HEK293 (cell line): Measurements from ENCODE around the gene TCOF1.

ENCODE experiments used
- CTCF ChIP-seq: fragments of 450-650 bp; formaldehyde crosslinking; IDR thresholded peaks from 2 replicates; pipeline ENCODE4 v1.5.1; 2016; ENCODE audit warnings: missing biosample characterization, missing genetic modification characterization
- HOXC10 ChIP-seq: sonication (generic); formaldehyde crosslinking; IDR thresholded peaks from 2 replicates; pipeline ENCODE4 v1.8.1; 2023; ENCODE audit warnings: mild to moderate bottlenecking, missing genetic modification reagents
- ZNF354C ChIP-seq: fragments of 450-650 bp; formaldehyde crosslinking; IDR thresholded peaks from 2 replicates; pipeline ENCODE4 v1.5.1; 2016; ENCODE audit warnings: missing biosample characterization, missing genetic modification characterization, low read depth, borderline replicate concordance
- ZNF391 ChIP-seq: fragments of 450-650 bp; formaldehyde crosslinking; IDR thresholded peaks from 2 replicates; pipeline ENCODE4 v1.5.1; 2016; ENCODE audit warnings: low read depth, missing biosample characterization, missing genetic modification characterization, borderline replicate concordance
- ZNF423 ChIP-seq: fragments of 450-650 bp; formaldehyde crosslinking; IDR thresholded peaks from 2 replicates; pipeline ENCODE4 v1.5.1; 2016; ENCODE audit warnings: missing biosample characterization, missing genetic modification characterization
- ZNF623 ChIP-seq: fragments of 450-650 bp; formaldehyde crosslinking; IDR thresholded peaks from 2 replicates; pipeline ENCODE4 v1.5.1; 2016; ENCODE audit warnings: missing biosample characterization, missing genetic modification characterization

- TF ChIP-seq ZNF354C (no peak), HOXC10 (CRISPR knock-in tag) (no peak), CTCF (tag by site-specific recombination) (no peak), ZNF423 (tag by site-specific recombination) (no peak), ZNF623 (tag by site-specific recombination) (no peak), ZNF391 (no peak)
These were observed 84.6 kb downstream of the TCOF1 start for GRCh38 chr5:150441813-150442698.
